CD8-positive, alpha-beta memory T cell (primary cell): Measurements from ENCODE around the gene HGFAC. TPM values are rescaled to one million over a fixed set of nuclear protein-coding genes. Genes with fewer than 3 reads are reported as not detected.

Experiments used
- CTCF ChIA-PET: fragments of 350-600 bp; sonication (Branson Sonifier 250); formaldehyde crosslinking; loops from one replicate; lab custom pipeline; 2021; ENCODE audit warnings: antibody characterized with exemption; lab: Charles Lee
- POLR2A ChIA-PET: fragments of 350-600 bp; sonication (Branson Sonifier 250); formaldehyde crosslinking; loops from one replicate; lab custom pipeline; 2021; ENCODE audit warnings: antibody characterized with exemption; lab: Charles Lee
- DNase-seq, 5 donors: peaks; one replicate each; pipeline versions ENCODE4 v3.0.0 to v3.0.0-alpha.2; 2020 to 2022; ENCODE audit warnings: mixed read lengths in 1 of 5
- H3K27ac ChIP-seq: one replicate; pipeline ENCODE4 v1.7.0; 2013; ENCODE audit warnings: low read depth, mild to moderate bottlenecking, low read length, moderate library complexity
- H3K27me3 ChIP-seq: 2 replicates; pipeline ENCODE4 v1.7.0; 2013; ENCODE audit warnings: low read length, mild to moderate bottlenecking; ENCODE audit not compliant: insufficient read depth, poor library complexity, severe bottlenecking
- H3K36me3 ChIP-seq: 2 replicates; pipeline ENCODE4 v1.7.0; 2013; ENCODE audit warnings: mild to moderate bottlenecking, low read length, moderate library complexity; ENCODE audit not compliant: insufficient read depth
- H3K4me1 ChIP-seq: 2 replicates; pipeline ENCODE4 v1.7.0; 2013; ENCODE audit warnings: mild to moderate bottlenecking, low read length, moderate library complexity; ENCODE audit not compliant: insufficient read depth
- H3K4me3 ChIP-seq: 2 replicates; pipeline ENCODE4 v1.7.0; 2013; ENCODE audit warnings: mild to moderate bottlenecking, low read length
- H3K9me3 ChIP-seq: 2 replicates; pipeline ENCODE4 v1.7.0; 2013; ENCODE audit warnings: mild to moderate bottlenecking, low read length
- H3K27ac Mint-ChIP-seq, 8 donors: one replicate each; pipeline ENCODE4 v1.8.0; 2020 to 2021; ENCODE audit warnings: mixed read lengths in 8 of 8, mild to moderate bottlenecking in 6 of 8, inconsistent platforms in 3 of 8, moderate library complexity in 3 of 8
- H3K27me3 Mint-ChIP-seq, 2 donors: one replicate each; pipeline ENCODE4 v1.8.0; 2020 to 2021; ENCODE audit warnings: mixed read lengths in 2 of 2, mild to moderate bottlenecking in 1 of 2, moderate library complexity in 1 of 2
- H3K36me3 Mint-ChIP-seq, 3 donors: one replicate each; pipeline ENCODE4 v1.8.0; 2020 to 2021; ENCODE audit warnings: mixed read lengths in 3 of 3, inconsistent platforms in 1 of 3, mild to moderate bottlenecking in 1 of 3
- H3K4me1 Mint-ChIP-seq, 3 donors: one replicate each; pipeline ENCODE4 v1.8.0; 2020 to 2021; ENCODE audit warnings: mixed read lengths in 3 of 3, inconsistent platforms in 1 of 3, mild to moderate bottlenecking in 1 of 3
- H3K4me3 Mint-ChIP-seq, 7 donors: one replicate each; pipeline ENCODE4 v1.8.0; 2020 to 2021; ENCODE audit warnings: mixed read lengths in 7 of 7, mild to moderate bottlenecking in 6 of 7, moderate library complexity in 4 of 7, inconsistent platforms in 2 of 7
- H3K9me3 Mint-ChIP-seq, 5 donors: one replicate each; pipeline ENCODE4 v1.8.0; 2020 to 2022; ENCODE audit warnings: mixed read lengths in 5 of 5, mild to moderate bottlenecking in 3 of 5, moderate library complexity in 2 of 5, inconsistent platforms in 1 of 5
- polyA plus RNA-seq: library from polyadenylated mRNA; unstranded; fragments of 300-500 nt; fragmentation: Illumina TruSeq; gene quantifications from one replicate; pipeline ENCODE4 v1.2.3, GENCODE V29; 2021
- total RNA-seq, 2 experiments: library from RNA; stranded (reverse); gene quantifications; one replicate each; pipeline ENCODE4 v1.2.3, GENCODE V29; 2021

HGFAC gene
- total and polyA plus RNA-seq, 3 experiments from 2014 or later: not detected

GRCh38 chr4:3486541-3487540, 45.1 kb downstream of the HGFAC start:
- no peak overlapping the region for H3K4me3 ChIP-seq
- H3K36me3 ChIP-seq: no peaks in the 10 kb centered on the region
- H3K9me3 ChIP-seq: no peaks in the 10 kb centered on the region
- peaks cover 5% of the 10 kb centered on the region for H3K4me1 ChIP-seq
- Mint-ChIP-seq H3K4me3 (no peak overlapping the region), H3K36me3 (no peaks in the 10 kb centered on the region), H3K4me1 (peaks cover 0 to 5% (median 0%) of the 10 kb centered on the region in 3 donors), H3K9me3 (no peaks in the 10 kb centered on the region), H3K27me3 (peaks cover 18 to 19% of the 10 kb centered on the region in 2 donors), H3K27ac (no peak overlapping the region)
- ChIA-PET POLR2A (no interaction called here), CTCF (no interaction called here)
- DNase-seq: no peak
- no peak overlapping the region for H3K27ac ChIP-seq
- peaks cover 5% of the 10 kb centered on the region for H3K27me3 ChIP-seq

GRCh38 chr4:3487861-3488260, 46.1 kb downstream of the HGFAC start:
- H3K27ac Mint-ChIP-seq: no peak overlapping the region
- H3K36me3 ChIP-seq: no peaks in the 10 kb centered on the region
- no peaks in the 10 kb centered on the region for H3K36me3 Mint-ChIP-seq
- peaks cover 5% of the 10 kb centered on the region for H3K27me3 ChIP-seq
- peaks cover 18 to 23% of the 10 kb centered on the region in 2 donors for H3K27me3 Mint-ChIP-seq
- H3K9me3 ChIP-seq: no peaks in the 10 kb centered on the region
- H3K27ac ChIP-seq: no peak overlapping the region
- no peak overlapping the region for H3K4me3 Mint-ChIP-seq
- CTCF ChIA-PET: no interaction called here
- H3K4me3 ChIP-seq: no peak overlapping the region
- no peaks in the 10 kb centered on the region for H3K9me3 Mint-ChIP-seq
- POLR2A ChIA-PET: no interaction called here
- H3K4me1 Mint-ChIP-seq: peaks cover 0 to 5% (median 0%) of the 10 kb centered on the region in 3 donors
- no peak for DNase-seq
- peaks cover 5% of the 10 kb centered on the region for H3K4me1 ChIP-seq

GRCh38 chr4:3488820-3489219, 47.1 kb downstream of the HGFAC start:
- Histone ChIP-seq H3K4me3 (no peak overlapping the region), H3K4me1 (peaks cover 5% of the 10 kb centered on the region), H3K36me3 (no peaks in the 10 kb centered on the region), H3K27me3 (peaks cover 5% of the 10 kb centered on the region), H3K9me3 (no peaks in the 10 kb centered on the region), H3K27ac (no peak overlapping the region)
- H3K27ac Mint-ChIP-seq: no peak overlapping the region
- ChIA-PET POLR2A (no interaction called here), CTCF (no interaction called here)
- DNase-seq: no peak
- peaks cover 0 to 5% (median 0%) of the 10 kb centered on the region in 3 donors for H3K4me1 Mint-ChIP-seq
- H3K4me3 Mint-ChIP-seq: no peak overlapping the region
- peaks cover 18 to 23% of the 10 kb centered on the region in 2 donors for H3K27me3 Mint-ChIP-seq
- H3K36me3 Mint-ChIP-seq: no peaks in the 10 kb centered on the region
- no peaks in the 10 kb centered on the region for H3K9me3 Mint-ChIP-seq

GRCh38 chr4:3489451-3489962, 47.7 kb downstream of the HGFAC start:
- POLR2A ChIA-PET: interaction anchor here (0.6 kb wide), 1 partner anchor 279 kb away, joined by 6 read pairs; no protein-coding TSS in a partner anchor
- Mint-ChIP-seq H3K27me3 (peaks cover 20 to 27% of the 10 kb centered on the region in 2 donors), H3K36me3 (no peaks in the 10 kb centered on the region), H3K4me3 (no peak overlapping the region), H3K27ac (no peak overlapping the region), H3K9me3 (no peaks in the 10 kb centered on the region), H3K4me1 (peaks cover 0 to 5% (median 0%) of the 10 kb centered on the region in 3 donors)
- H3K4me3 ChIP-seq: no peak overlapping the region
- no peak overlapping the region for H3K27ac ChIP-seq
- no peaks in the 10 kb centered on the region for H3K36me3 ChIP-seq
- CTCF ChIA-PET: no interaction called here
- peaks cover 5% of the 10 kb centered on the region for H3K27me3 ChIP-seq
- peaks cover 5% of the 10 kb centered on the region for H3K4me1 ChIP-seq
- H3K9me3 ChIP-seq: no peaks in the 10 kb centered on the region
- no peak for DNase-seq

GRCh38 chr4:3491681-3492405, 50.1 kb downstream of the HGFAC start:
- ChIA-PET POLR2A (no interaction called here), CTCF (no interaction called here)
- Mint-ChIP-seq H3K4me3 (no peak overlapping the region), H3K4me1 (no peaks in the 10 kb centered on the region), H3K9me3 (no peaks in the 10 kb centered on the region), H3K27ac (peak overlapping the region in 1 of 8 donors; percentile 39), H3K36me3 (no peaks in the 10 kb centered on the region), H3K27me3 (peaks cover 18 to 36% of the 10 kb centered on the region in 2 donors)
- DNase-seq: no peak
- Histone ChIP-seq H3K27me3 (peaks cover 4% of the 10 kb centered on the region), H3K4me1 (no peaks in the 10 kb centered on the region), H3K4me3 (no peak overlapping the region), H3K9me3 (no peaks in the 10 kb centered on the region), H3K36me3 (no peaks in the 10 kb centered on the region), H3K27ac (no peak overlapping the region)

- Histone ChIP-seq H3K27me3 (peaks cover 4% of the 10 kb centered on the region), H3K4me1 (no peaks in the 10 kb centered on the region), H3K9me3 (no peaks in the 10 kb centered on the region), H3K36me3 (no peaks in the 10 kb centered on the region), H3K4me3 (no peak overlapping the region), H3K27ac (no peak overlapping the region)
- Mint-ChIP-seq H3K27ac (no peak overlapping the region), H3K4me1 (no peaks in the 10 kb centered on the region), H3K36me3 (no peaks in the 10 kb centered on the region), H3K9me3 (no peaks in the 10 kb centered on the region), H3K27me3 (peaks cover 20 to 40% of the 10 kb centered on the region in 2 donors), H3K4me3 (no peak overlapping the region)
- CTCF ChIA-PET: no interaction called here
- POLR2A ChIA-PET: no interaction called here
- no peak for DNase-seq
Observed at GRCh38 chr4:3492741-3493719, 51.3 kb downstream of the HGFAC start.

- CTCF ChIA-PET: no interaction called here
- Mint-ChIP-seq H3K27me3 (peaks cover 16 to 36% of the 10 kb centered on the region in 2 donors), H3K9me3 (no peaks in the 10 kb centered on the region)
Observed at GRCh38 chr4:3493720-3494461, 52.1 kb downstream of the HGFAC start.

More at GRCh38 chr4:3493720-3494461, 52.1 kb downstream of the HGFAC start:
- H3K4me1 ChIP-seq: no peaks in the 10 kb centered on the region
- Mint-ChIP-seq H3K4me3 (no peak overlapping the region), H3K36me3 (no peaks in the 10 kb centered on the region), H3K27ac (no peak overlapping the region), H3K4me1 (no peaks in the 10 kb centered on the region)
- no peak for DNase-seq
- no peaks in the 10 kb centered on the region for H3K9me3 ChIP-seq
- H3K27ac ChIP-seq: no peak overlapping the region
- POLR2A ChIA-PET: no interaction called here
- H3K27me3 ChIP-seq: peaks cover 4% of the 10 kb centered on the region
- H3K4me3 ChIP-seq: no peak overlapping the region
- H3K36me3 ChIP-seq: no peaks in the 10 kb centered on the region
